HepG2 (cell line): Measurements from ENCODE around the gene ADAMTS13. TPM values are rescaled to one million over a fixed set of nuclear protein-coding genes. Genes with fewer than 3 reads are reported as not detected.
"Not testable (repeated sequence)": the region's sequence is repeated elsewhere in the genome, so short reads cannot be mapped to it uniquely, and the experiment has no call there.

ENCODE experiments used
- ATAC-seq: fragments of 200-7000 bp; cut with Tn5 transposase; 3 replicates; pipeline ENCODE4 v1.9.1; 2020; ENCODE audit warnings: mild to moderate bottlenecking, moderate library complexity
- BruUV-seq: library from RNA; stranded (reverse); fragments of 400-500 nt; replicated peaks from 2 replicates; lab custom pipeline; 2021; lab: Mats Ljungman, UMichigan
- CTCF ChIA-PET: fragments of 300-600 bp; formaldehyde crosslinking; extraction: SDS; loops from one replicate; lab custom pipeline; 2021; ENCODE audit warnings: low total read pairs, inconsistent platforms, low intra/inter-chr PET ratio; lab: Yijun Ruan, JAX
- POLR2A ChIA-PET: fragments of 350-600 bp; sonication (Branson Sonifier 250); formaldehyde crosslinking; loops from one replicate; lab custom pipeline; 2020; ENCODE audit warnings: antibody characterized with exemption, inconsistent platforms; lab: Yijun Ruan, JAX
- DNase-seq: peaks from one replicate; pipeline ENCODE4 v3.0.0-alpha.2; 2015; ENCODE audit warnings: low spot score
- FAIRE-seq: peaks from 3 replicates; lab custom pipeline; 2011; peaks lifted over from hg19 to GRCh38; lab: Jason Lieb, UNC
- H2AFZ ChIP-seq: one replicate; pipeline ENCODE4 v1.6.1; 2011; ENCODE audit warnings: low read length, inconsistent platforms
- H3K27ac ChIP-seq: fragments of 300-600 bp; 3 replicates; pipeline ENCODE4 v1.8.0; 2011; ENCODE audit warnings: mixed run types, mild to moderate bottlenecking, mixed read lengths, low read length, inconsistent platforms; ENCODE audit not compliant: insufficient read depth; ENCODE audit errors: extremely low read length
- H3K27me3 ChIP-seq, 2 experiments: fragments of 200-600 bp in 1 of 2; 2 replicates in 1 of 2; 3 replicates in 1 of 2; pipeline versions ENCODE4 v1.6.0 to v1.8.0; 2011; ENCODE audit warnings: low read length in 2 of 2, mild to moderate bottlenecking in 2 of 2, moderate library complexity in 2 of 2, inconsistent platforms in 1 of 2; ENCODE audit not compliant: insufficient read depth in 2 of 2, control insufficient read depth in 1 of 2
- H3K36me3 ChIP-seq, 2 experiments: fragments of 200-600 bp in 1 of 2; replicated peaks in 1 of 2; 2 replicates in 1 of 2; 3 replicates in 1 of 2; pipeline versions ENCODE4 v1.5.1 to v1.8.0; 2011; ENCODE audit warnings: low read length in 2 of 2, inconsistent platforms in 1 of 2; ENCODE audit not compliant: insufficient read depth in 2 of 2, control insufficient read depth in 1 of 2
- H3K4me1 ChIP-seq: 2 replicates; pipeline ENCODE4 v1.5.1; 2012; ENCODE audit warnings: low read length, inconsistent platforms; ENCODE audit not compliant: insufficient read depth
- H3K4me2 ChIP-seq: 2 replicates; pipeline ENCODE4 v1.6.0; 2011; ENCODE audit warnings: low read depth, low read length, inconsistent platforms
- H3K4me3 ChIP-seq, 3 experiments: fragments of 200-600 bp in 1 of 3; sonication (generic), shearing (Covaris generic) in 1 of 3; replicated peaks in 1 of 3; 2 replicates each; pipeline ENCODE4 v1.5.1; 2011 to 2016; ENCODE audit warnings: low read length in 3 of 3, inconsistent platforms in 2 of 3, low read depth in 2 of 3, mild to moderate bottlenecking in 2 of 3, control low read depth in 1 of 3, mixed read lengths in 1 of 3; ENCODE audit not compliant: insufficient read depth in 1 of 3
- H3K79me2 ChIP-seq: one replicate; pipeline ENCODE4 v1.6.1; 2011; ENCODE audit warnings: low read length, inconsistent platforms; ENCODE audit not compliant: insufficient read depth
- H3K9ac ChIP-seq: 2 replicates; pipeline ENCODE4 v1.6.0; 2011; ENCODE audit warnings: mild to moderate bottlenecking, low read depth, low read length, inconsistent platforms; ENCODE audit not compliant: insufficient read depth
- H3K9me3 ChIP-seq: 2 replicates; pipeline ENCODE4 v1.5.1; 2012; ENCODE audit warnings: mild to moderate bottlenecking, low read length
- H4K20me1 ChIP-seq: 2 replicates; pipeline ENCODE4 v1.6.0; 2011; ENCODE audit warnings: inconsistent platforms, mild to moderate bottlenecking, low read length, moderate library complexity; ENCODE audit not compliant: insufficient read depth
- HES4 ChIP-seq: sonication (generic); formaldehyde crosslinking; IDR thresholded peaks from 2 replicates; pipeline ENCODE4 v1.9.0; 2021; ENCODE audit warnings: mild to moderate bottlenecking, missing genetic modification reagents, borderline replicate concordance
- KDM2A ChIP-seq: sonication (generic); formaldehyde crosslinking; IDR thresholded peaks from 2 replicates; pipeline ENCODE4 v1.4.0; 2020; ENCODE audit warnings: low read depth, missing genetic modification reagents, borderline replicate concordance
- SAP130 ChIP-seq: IDR thresholded peaks from 2 replicates; pipeline ENCODE4 v1.6.1; 2016; ENCODE audit warnings: low read depth
- ZNF589 ChIP-seq: sonication (generic); formaldehyde crosslinking; conservative IDR thresholded peaks from 2 replicates; pipeline ENCODE4 v1.8.0; 2022; ENCODE audit warnings: mild to moderate bottlenecking, moderate library complexity, missing genetic modification reagents
- WGBS: methylation state at CpG from one replicate; pipeline ENCODE4 v1.1.6; 2017; ENCODE audit warnings: low lambda C conversion rate; 5-methylcytosine and 5-hydroxymethylcytosine counted together
- in situ Hi-C: cut with HindIII; loops from 2 replicates; pipeline ENCODE4 v1.10.0; 2017; ENCODE audit warnings: low pct_unique_long_range_greater_than_20kb; ENCODE audit not compliant: extremely low pct_ligation_motif_present
- intact Hi-C: fragments of 100-400 bp; cut with micrococcal nuclease; formaldehyde crosslinking; loops from one replicate; pipeline ENCODE4 v1.10.0; 2022; ENCODE audit not compliant: unreplicated experiment
- polyA plus RNA-seq, 8 experiments: library from polyadenylated mRNA; depleted of rRNA in 3 of 8; stranded (reverse) in 7 of 8; unstranded in 1 of 8; fragments of >200 nt; fragmentation: Illumina TruSeq in 4 of 8; extraction: Trizol in 4 of 8; gene quantifications; 2 replicates each; pipeline versions ENCODE4 v1.2.1 to v1.2.3, GENCODE V29; 2011 to 2016; ENCODE audit warnings: low read depth in 4 of 8, missing spikeins in 1 of 8, mixed read lengths in 1 of 8; ENCODE audit not compliant: insufficient read depth in 1 of 8
- total RNA-seq, 5 experiments: library from RNA; depleted of rRNA; stranded (reverse); fragments of >200 nt; fragmentation: Illumina TruSeq; extraction: Trizol; gene quantifications; 2 replicates each; pipeline ENCODE4 v1.2.3, GENCODE V29; 2016; ENCODE audit warnings: low read depth in 1 of 5
- TF ChIP-seq, protein P1 (sequence below): sonication (generic); formaldehyde crosslinking; IDR thresholded peaks from 2 replicates; pipeline ENCODE4 v1.4.0; 2020; ENCODE audit warnings: missing genetic modification reagents, borderline replicate concordance
- TF ChIP-seq, protein P2 (sequence below): sonication (generic); formaldehyde crosslinking; IDR thresholded peaks from 2 replicates; pipeline ENCODE4 v1.4.0; 2020; ENCODE audit warnings: mild to moderate bottlenecking, missing genetic modification reagents

Gene ADAMTS13
- total and polyA plus RNA-seq, 2 of the 13 experiments (the other 11 are each of a cell fraction or from before 2014, with no cell fraction given): 0.91 to 4.5 TPM

DNA sequence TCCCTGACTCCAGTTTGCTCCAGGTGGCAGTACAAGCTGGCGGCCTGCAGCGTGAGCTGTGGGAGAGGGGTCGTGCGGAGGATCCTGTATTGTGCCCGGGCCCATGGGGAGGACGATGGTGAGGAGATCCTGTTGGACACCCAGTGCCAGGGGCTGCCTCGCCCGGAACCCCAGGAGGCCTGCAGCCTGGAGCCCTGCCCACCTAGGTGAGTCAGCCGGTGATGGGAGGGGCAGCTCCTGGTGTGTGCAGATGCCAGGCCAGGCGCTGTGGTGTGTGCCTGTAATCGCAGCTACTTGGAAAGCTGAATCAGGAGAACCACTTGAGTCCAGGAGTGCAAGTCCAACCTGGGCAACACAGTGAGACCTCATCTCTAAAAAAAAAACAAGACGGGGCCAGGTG is 27.6 kb downstream of the ADAMTS13 start (continued):
- TF ChIP-seq, protein P1, sequence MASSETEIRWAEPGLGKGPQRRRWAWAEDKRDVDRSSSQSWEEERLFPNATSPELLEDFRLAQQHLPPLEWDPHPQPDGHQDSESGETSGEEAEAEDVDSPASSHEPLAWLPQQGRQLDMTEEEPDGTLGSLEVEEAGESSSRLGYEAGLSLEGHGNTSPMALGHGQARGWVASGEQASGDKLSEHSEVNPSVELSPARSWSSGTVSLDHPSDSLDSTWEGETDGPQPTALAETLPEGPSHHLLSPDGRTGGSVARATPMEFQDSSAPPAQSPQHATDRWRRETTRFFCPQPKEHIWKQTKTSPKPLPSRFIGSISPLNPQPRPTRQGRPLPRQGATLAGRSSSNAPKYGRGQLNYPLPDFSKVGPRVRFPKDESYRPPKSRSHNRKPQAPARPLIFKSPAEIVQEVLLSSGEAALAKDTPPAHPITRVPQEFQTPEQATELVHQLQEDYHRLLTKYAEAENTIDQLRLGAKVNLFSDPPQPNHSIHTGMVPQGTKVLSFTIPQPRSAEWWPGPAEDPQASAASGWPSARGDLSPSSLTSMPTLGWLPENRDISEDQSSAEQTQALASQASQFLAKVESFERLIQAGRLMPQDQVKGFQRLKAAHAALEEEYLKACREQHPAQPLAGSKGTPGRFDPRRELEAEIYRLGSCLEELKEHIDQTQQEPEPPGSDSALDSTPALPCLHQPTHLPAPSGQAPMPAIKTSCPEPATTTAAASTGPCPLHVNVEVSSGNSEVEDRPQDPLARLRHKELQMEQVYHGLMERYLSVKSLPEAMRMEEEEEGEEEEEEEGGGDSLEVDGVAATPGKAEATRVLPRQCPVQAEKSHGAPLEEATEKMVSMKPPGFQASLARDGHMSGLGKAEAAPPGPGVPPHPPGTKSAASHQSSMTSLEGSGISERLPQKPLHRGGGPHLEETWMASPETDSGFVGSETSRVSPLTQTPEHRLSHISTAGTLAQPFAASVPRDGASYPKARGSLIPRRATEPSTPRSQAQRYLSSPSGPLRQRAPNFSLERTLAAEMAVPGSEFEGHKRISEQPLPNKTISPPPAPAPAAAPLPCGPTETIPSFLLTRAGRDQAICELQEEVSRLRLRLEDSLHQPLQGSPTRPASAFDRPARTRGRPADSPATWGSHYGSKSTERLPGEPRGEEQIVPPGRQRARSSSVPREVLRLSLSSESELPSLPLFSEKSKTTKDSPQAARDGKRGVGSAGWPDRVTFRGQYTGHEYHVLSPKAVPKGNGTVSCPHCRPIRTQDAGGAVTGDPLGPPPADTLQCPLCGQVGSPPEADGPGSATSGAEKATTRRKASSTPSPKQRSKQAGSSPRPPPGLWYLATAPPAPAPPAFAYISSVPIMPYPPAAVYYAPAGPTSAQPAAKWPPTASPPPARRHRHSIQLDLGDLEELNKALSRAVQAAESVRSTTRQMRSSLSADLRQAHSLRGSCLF (CRISPR knock-in tag): no peak
- TF ChIP-seq KDM2A (CRISPR knock-in tag) (no peak), SAP130 (CRISPR knock-in tag) (peak; percentile 26; the same call in 1 of the 2 replicates), HES4 (CRISPR knock-in tag) (no peak), ZNF589 (no peak)
- TF ChIP-seq, protein P2, sequence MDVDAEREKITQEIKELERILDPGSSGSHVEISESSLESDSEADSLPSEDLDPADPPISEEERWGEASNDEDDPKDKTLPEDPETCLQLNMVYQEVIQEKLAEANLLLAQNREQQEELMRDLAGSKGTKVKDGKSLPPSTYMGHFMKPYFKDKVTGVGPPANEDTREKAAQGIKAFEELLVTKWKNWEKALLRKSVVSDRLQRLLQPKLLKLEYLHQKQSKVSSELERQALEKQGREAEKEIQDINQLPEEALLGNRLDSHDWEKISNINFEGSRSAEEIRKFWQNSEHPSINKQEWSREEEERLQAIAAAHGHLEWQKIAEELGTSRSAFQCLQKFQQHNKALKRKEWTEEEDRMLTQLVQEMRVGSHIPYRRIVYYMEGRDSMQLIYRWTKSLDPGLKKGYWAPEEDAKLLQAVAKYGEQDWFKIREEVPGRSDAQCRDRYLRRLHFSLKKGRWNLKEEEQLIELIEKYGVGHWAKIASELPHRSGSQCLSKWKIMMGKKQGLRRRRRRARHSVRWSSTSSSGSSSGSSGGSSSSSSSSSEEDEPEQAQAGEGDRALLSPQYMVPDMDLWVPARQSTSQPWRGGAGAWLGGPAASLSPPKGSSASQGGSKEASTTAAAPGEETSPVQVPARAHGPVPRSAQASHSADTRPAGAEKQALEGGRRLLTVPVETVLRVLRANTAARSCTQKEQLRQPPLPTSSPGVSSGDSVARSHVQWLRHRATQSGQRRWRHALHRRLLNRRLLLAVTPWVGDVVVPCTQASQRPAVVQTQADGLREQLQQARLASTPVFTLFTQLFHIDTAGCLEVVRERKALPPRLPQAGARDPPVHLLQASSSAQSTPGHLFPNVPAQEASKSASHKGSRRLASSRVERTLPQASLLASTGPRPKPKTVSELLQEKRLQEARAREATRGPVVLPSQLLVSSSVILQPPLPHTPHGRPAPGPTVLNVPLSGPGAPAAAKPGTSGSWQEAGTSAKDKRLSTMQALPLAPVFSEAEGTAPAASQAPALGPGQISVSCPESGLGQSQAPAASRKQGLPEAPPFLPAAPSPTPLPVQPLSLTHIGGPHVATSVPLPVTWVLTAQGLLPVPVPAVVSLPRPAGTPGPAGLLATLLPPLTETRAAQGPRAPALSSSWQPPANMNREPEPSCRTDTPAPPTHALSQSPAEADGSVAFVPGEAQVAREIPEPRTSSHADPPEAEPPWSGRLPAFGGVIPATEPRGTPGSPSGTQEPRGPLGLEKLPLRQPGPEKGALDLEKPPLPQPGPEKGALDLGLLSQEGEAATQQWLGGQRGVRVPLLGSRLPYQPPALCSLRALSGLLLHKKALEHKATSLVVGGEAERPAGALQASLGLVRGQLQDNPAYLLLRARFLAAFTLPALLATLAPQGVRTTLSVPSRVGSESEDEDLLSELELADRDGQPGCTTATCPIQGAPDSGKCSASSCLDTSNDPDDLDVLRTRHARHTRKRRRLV (CRISPR knock-in tag): no peak

DNA sequence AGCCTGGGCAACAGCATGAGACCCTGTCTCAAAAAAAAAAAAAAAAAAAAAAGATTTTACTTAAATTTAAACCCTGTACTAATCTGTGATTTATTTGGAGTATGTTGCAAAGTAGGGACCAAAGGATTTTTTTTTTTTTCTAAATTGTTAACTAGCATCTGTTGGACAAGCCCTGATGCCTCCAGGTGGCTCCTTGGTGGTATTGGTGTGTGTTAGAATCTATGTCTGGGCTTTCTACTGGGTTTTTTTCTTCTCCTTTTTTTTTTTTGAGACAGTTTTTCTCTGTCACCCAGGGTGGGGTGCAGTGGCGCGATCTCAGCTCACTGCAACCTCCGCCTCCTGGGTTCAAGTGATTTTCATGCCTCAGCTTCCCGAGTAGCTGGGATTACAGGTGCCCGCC is 29.7 kb downstream of the ADAMTS13 start:
- peaks cover 29% of the 10 kb centered on the region for H3K4me1 ChIP-seq
- FAIRE-seq, H3K4me3 ChIP-seq, in situ Hi-C loops, H4K20me1 ChIP-seq, H3K36me3 ChIP-seq, H3K9ac ChIP-seq, H3K27ac ChIP-seq, H3K9me3 ChIP-seq, intact Hi-C loops, BruUV-seq, DNase-seq, H2AFZ ChIP-seq, H3K4me2 ChIP-seq, H3K27me3 ChIP-seq, H3K79me2 ChIP-seq, CTCF ChIA-PET, ATAC-seq, POLR2A ChIA-PET: not testable (repeated sequence)
- 84% methylated on average over 5 of the region's 5 CpGs for WGBS
